NCI-H510A treated with DMSO at 0.1 percent for 48 hours (cell line): Measurements from ENCODE around the gene SCGB3A1.

Experiments used
- DNase-seq: peaks from one replicate; lab custom pipeline; 2025; lab: John Stamatoyannopoulos, UW

The SCGB3A1 gene

GRCh38 chr5:180604271-180604670, 13.0 kb upstream of the SCGB3A1 start:
- no peak for DNase-seq

DNA sequence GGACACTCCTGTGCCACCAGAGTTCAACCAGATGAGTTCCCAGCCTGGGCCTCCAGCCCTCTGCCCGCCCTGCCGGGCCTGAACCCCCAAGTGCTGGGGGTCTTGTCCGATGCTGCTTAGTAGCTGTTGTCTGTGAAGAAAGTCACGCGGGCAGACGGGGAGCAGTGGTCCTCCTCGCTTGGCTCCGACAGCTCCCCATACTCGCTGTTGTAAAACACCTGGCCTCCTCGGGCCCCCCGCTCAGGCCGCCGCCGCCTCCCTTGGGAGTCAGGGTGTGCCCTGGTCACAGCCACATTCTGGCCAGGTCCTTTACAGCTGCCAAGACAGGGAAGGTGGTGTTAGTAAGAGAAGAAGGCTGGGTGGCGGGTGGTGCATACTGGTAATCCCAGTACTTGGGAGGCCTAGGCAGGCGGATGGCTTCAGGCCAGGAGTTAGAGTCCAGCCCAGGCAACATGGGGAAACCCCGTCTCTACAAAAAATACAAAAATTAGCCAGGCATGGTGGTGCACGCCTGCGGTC, 11.8 kb upstream of the SCGB3A1 start:
- no peak for DNase-seq

DNA sequence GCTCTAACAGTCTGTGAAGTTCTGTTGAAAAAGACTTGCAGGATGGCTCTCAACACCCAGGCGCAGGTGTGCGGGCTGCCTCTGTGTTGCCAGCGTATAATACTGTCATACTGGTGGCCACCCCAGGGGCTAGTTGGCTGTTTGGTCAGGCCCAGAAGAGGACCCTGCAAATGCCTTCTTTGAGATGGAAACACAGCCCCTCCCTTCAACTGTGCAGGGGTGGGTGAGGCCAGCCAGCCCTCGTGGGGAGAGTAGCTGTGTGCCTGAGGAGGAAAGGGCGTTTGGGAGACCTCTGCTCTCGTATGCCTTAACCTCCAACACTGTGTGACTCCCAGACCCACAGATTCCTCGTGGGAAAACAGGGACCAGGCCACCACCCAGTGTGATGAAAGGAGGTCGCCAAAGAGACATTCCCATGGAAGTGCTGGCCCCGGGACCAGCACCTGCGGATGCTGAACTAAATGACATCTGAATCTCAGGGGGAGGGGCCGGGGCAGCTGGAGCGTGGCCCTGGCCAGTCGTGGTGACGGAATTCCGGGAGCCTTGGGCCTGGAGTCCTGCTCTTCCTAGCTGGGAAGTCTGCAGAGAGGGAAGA, 11.3 kb upstream of the SCGB3A1 start:
- no peak for DNase-seq

DNA sequence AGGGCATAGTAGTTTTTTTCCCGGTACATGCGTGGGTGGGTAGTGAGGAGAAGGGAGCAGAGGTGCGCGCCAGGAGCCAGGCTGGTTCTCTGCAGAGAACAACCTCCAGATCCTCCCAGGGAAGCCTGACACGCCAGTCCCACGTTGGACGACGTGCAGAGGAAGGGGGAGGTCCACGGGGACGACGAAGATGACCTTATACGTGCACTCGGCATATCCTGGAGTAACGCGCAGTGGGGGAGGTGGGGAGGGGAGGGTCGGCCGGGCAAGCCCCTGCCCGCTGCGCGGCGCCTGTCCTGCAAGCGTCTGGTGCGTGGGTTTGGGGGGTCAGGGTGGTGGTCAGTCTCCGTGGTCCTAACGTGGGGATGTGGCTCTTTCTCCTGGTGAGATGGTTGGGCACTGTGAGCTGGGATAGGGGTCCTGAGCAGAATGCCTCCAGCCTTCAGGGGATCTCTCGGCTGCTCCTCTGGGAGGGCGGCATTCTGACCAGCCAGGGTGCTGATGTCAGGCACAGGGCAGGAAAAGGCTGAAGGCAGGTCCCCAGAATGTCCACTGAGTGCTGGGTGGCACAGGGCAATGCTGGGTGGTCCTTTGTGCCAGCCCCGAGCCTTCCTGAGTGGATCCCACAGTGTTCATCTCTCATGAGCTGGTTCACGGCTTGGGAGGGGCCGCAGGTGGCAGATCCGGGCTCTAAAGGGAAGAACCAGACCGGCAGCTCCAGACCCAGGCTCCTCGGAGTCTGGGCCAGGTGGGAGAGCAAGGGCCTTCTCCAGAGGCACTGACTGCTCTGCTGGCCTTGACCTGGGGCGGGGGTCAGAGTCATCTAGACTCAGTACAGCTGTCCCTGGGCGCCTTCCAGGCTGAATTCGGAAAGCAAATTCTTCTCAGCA, 10.5 kb upstream of the SCGB3A1 start:
- no peak for DNase-seq

GRCh38 chr5:180600554-180601041, 9.3 kb upstream of the SCGB3A1 start:
- no peak for DNase-seq

DNA sequence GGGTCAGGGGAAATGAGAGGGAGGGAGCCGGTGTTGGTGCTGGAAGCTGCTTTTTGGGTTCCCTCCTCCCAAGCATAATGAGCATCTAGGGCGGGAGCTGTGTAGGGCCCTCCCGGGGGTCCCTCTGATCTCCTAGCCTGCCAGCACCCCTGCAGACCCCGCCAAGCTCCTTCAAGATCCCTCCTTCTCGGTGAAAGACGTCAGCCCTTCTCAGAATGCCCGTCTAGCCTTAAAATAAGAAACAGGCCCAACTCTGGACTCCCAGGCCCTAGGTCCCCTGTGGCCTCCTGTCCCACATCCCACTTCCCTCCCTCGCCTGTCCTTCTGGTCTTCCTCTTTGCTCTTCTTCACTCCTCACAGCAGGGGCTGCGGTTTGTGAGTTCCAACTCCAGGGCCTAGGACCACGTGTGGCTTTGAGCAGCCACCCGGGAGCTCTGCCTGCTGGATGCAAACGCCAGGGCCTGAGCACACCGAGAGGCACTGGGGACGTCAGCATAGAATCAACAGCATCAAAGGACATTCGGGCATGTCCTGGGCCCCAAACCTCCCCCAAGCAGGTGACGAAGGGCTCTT, 8.8 kb upstream of the SCGB3A1 start:
- no peak for DNase-seq

- no peak for DNase-seq
Measured at GRCh38 chr5:180599590-180599914, 8.3 kb upstream of the SCGB3A1 start.

DNA sequence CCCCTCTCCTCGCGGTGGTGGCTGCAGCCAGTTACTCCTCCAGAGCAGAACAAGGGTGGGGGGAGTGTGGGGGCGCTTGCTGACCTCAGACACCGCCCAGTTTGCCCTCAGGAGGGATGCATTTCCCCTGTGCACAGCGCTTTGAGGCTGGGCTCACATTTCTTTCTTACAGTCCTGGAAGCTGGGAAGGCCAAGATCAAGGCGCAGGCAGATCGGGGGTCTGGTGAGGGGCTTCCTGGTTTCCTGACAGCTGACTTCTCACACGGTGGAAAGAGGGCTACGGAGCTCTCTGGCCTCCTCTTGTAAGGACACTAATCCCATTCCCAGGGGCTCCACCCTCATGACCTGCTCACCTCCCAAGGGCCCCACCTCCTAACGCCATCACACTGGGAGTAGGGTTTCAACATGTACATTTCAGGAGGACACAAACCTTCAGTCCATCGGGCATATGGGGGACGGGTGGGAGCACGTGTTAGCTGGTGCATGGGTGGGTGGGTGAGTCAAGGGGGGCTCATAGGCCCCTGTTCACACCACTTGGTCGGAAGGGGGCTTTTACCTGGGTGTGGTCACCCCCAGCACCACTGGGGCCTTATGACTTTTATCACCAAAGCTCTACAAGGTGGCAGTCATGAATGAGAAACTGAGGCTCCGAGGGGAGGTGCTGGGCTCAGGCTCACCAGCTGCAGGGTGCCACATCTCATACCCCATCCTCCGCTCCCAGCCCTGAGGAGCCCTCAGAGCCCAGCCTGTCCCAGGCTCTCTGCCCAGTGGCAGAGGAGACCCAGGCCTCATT, 7.7 kb upstream of the SCGB3A1 start:
- DNase-seq: no peak

DNA sequence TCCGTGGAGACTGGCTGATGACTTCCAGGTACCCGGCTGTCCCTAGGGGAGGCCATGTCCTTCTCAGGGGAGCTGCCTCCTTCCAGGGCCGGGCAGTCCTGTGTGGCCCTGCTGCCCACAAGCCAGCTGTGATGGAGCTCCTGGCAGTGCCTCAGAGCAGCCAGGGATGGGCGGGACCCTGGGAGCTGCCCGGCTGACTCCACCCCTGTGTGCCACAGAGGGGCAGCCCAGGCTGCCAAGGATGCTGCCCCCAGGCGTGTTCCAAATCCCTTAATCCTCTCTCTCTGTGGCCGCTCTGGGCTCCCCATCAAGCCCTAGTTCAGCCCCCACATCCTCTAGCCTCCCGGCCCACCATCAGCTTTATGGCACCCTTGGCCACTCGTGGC, 7.0 kb upstream of the SCGB3A1 start:
- DNase-seq: no peak

DNA sequence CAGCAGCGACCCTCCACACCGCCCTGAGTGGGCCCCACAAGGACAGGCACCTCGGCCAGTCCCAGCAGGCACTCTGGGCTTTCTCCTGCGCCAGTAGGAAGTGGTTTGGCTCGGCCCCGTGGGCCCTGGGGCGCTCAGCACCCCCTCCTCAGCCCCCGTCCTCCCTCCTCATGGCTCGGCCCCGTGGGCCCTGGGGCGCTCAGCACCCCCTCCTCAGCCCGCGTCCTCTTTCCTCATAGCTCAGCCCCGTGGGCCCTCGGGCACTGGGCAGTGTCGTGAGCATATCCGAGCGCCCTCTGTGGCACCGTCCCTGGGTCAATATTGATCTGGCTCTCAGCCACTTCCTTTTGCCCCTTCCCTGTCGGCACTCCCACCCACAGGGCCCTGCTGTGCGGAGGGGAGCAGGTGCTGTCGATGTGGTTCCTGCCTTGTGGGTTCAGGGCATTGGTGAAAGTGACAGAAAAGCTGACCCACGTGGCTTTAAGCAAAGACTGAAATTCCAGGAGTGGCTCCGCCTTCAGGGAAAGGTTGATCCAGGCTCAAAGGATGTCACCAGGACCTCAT, 5.5 kb upstream of the SCGB3A1 start:
- no peak for DNase-seq

- DNase-seq: no peak
Measured at GRCh38 chr5:180596115-180596667, 4.9 kb upstream of the SCGB3A1 start.

GRCh38 chr5:180595381-180596114, 4.2 kb upstream of the SCGB3A1 start:
- no peak for DNase-seq

DNA sequence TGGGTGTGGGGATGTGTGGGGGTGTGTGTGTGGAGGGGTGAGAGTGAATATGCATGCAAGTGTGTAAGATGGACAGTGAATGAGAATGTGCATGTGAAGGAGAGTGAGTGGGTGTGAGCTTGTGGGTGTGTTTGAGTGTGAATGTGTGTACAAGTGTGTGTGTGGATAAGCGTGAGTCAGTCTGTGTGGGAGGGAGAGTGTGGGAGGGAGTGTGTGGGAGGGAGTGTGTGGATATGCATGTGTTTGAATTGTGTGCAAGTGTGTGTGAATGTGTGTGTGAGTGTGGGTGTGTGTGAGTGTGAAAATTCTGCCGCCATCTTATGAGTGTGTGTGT, 3.7 kb upstream of the SCGB3A1 start:
- no peak for DNase-seq

DNA sequence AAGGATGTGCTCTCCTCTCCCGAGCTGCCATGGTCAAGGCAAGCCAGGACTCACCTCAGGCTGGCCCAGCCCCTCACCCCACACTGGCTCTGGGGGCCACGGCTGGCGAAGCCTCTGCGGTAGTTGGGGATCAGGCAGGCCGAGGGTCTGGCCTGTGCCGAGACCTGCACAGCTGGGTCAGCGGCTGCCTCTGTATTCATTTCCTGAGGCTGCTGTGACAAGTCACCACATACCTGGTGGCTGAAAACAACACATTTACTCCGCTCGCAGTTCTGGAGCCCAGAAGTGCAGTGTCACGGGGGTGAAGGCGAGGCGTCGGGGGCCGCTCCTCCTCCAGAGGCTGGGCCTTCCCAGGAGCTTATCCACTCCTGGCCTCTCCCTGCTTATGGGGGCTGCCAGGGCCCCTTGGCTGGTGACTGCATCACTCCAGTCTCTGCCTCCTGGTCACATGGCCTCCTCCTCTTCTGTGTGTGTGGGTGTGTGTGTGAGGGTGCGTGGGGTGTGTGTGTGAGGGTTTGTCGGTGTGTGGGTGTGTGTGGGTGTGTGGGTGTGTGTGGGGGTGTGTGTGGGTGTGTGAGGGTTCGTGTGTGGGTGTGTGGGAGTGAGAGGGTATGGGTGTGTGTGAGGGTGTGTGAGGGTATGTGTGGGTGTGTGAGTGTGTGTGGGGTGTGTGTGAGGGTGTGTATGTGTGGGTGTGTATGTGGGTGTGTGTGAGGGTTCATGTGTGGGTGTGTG, 3.2 kb upstream of the SCGB3A1 start:
- DNase-seq: no peak

GRCh38 chr5:180593446-180594206, 2.3 kb upstream of the SCGB3A1 start:
- no peak for DNase-seq

DNA sequence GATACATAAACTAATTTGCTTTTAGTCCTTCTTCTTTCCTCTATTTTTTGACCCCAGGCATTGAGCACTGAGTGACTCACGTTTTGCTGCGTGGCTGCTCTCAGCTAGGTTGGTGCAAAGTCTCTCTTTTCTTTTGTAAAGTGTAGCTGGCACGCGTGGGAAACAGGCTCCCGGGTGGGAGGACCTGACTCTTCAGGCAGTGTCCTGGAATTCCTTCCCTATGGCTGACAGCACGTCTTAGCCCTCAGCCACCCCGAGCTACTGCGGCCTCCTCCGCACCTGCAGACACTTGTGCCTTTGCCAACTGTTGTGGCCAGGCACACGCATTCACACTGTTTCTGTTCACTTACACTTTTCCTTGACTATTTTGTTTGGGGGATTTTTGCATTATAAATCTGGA, 877 bp upstream of the SCGB3A1 start:
- DNase-seq: no peak

DNA sequence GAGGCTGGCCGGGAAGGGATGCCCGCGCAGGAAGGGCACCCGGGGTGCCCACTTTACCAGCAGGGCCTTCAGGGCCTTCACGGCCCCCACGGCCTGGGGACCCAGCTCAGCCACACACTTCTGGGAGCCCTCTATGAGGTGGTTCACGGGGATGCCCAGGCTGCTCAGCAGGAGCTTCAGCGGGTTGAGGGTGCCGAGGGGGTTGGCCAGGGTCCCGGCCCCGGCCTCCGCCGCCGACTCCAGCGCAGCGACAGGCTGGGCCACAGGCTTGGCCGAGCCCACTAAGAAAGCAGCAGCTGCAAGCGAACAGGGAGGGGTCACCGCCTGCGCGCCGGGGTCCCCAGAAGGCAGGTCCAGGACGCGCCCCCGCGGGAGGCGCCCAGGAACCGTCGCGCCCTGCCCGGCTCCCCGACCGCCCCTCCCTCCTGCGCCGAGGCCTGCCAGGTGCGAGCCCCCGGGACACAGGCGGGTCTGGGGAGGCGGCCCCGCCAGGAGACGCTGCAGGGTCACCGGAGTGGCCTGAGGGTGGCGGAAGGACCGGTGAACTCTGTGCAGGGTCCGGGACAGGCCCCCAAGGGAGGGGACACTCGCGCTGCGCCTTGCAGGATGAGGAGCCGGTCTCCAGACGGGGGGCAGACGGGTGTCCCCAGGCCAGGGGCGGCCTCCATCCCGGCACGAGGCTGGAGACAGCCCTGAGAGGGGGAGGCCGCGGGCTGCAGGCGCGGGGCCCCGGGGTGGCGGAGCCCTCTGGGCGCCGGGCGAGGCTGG, 572 bp downstream of the SCGB3A1 start:
- no peak for DNase-seq

DNA sequence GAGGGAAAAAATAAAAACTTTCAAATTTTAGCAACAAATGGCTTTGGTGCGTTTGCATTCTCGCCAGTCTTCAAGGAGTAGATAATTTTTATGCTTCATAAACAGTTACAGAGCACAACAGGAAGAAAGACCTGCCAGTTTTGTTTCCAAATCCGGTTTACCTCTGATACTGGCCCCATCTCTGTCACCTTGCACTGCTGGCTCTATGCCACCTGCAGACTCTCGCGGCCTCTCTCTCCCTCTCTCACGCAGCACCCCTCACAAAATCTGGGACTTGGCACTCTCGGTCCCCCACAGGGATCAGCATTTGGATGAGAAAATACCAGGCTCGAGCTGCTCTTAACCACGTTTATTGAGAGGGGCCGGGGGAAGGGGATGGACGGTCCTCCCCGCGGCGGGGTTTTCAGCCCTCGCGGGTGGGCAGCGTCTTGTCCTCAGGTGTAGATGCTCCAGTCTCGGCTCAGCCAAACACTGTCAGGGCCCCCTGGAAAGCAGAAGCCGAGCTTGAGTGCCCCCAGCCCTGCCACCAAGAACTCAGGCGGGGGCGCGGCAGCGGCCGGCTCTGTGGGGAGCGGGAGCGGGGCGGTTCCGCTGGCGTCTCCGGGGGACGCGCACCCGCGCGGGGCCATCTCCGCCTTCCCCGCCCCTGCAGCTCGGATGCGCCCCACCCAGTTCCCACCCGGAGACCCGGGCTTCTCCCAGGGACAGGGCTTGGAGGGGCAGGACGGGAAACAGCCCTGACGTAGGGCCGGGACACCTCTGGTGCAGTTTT, 1.3 kb downstream of the SCGB3A1 start:
- no peak for DNase-seq
